ENCODE results near the gene OXSM. TPM values are rescaled to one million over a fixed set of nuclear protein-coding genes. Genes with fewer than 3 reads are reported as not detected.

OXSM gene
- total and polyA plus RNA-seq, 8 donors = 8.6 to 22.9 (median 18.4) TPM

GRCh38 chr3:25782938-25783660 lies 6.8 kb upstream of the OXSM start, which contains the start of gene NGLY1:
Gene NGLY1 (minus strand): TSS chr3:25783443. CDS start chr3:25783390, 53 bp downstream.
- H3K27ac ChIP-seq = peak within 1 kb of the TSS; percentile 95 to 97
- TF ChIP-seq CTCF (IDR thresholded peaks at IDR 0.05) = peak in 1 of 2 donors; percentile 47
- peak; percentile 97 for ATAC-seq
- no peaks in the 10 kb centered on the region for H3K27me3 ChIP-seq
- peaks cover 6 to 18% of the 10 kb centered on the region in 2 donors for H3K4me1 ChIP-seq
- peak within 1 kb of the TSS; percentile 85 to 91 for H3K4me3 ChIP-seq
- H3K9me3 ChIP-seq = no peaks in the 10 kb centered on the region
- intact Hi-C loops (cut with DNase I) = loop anchor here in 1 of 2 donors (10.0 kb wide), 1 partner anchor 118 kb away; the partner anchor contains the start of gene TOP2B
- peak; percentile 69 to 97 (median 90) for DNase-seq
- peaks cover 0 to 4% of the 10 kb centered on the region in 2 donors for H3K36me3 ChIP-seq

GRCh38 chr3:25783661-25784512 lies 6.0 kb upstream of the OXSM start:
- H3K9me3 ChIP-seq = no peaks in the 10 kb centered on the region
- H3K27me3 ChIP-seq = no peaks in the 10 kb centered on the region
- peak overlapping the region; percentile 95 to 97 for H3K27ac ChIP-seq
- ATAC-seq = peak; percentile 58
- peak overlapping the region; percentile 85 to 91 for H3K4me3 ChIP-seq
- H3K36me3 ChIP-seq = no peaks in the 10 kb centered on the region
- peaks cover 7 to 21% of the 10 kb centered on the region in 2 donors for H3K4me1 ChIP-seq
- no peak for TF ChIP-seq CTCF (IDR thresholded peaks at IDR 0.05)
- peak in 3 of 4 donors; percentile 52 to 77 (median 68) for DNase-seq
- intact Hi-C loops (cut with DNase I) = loop anchor here in 1 of 2 donors (10.0 kb wide), 1 partner anchor 119 kb away; the partner anchor contains the start of gene TOP2B

- no peak for TF ChIP-seq CTCF (IDR thresholded peaks at IDR 0.05)
- no peak for DNase-seq
- Histone ChIP-seq H3K36me3 (no peaks in the 10 kb centered on the region), H3K27me3 (no peaks in the 10 kb centered on the region), H3K4me3 (no peak overlapping the region), H3K4me1 (peaks cover 13 to 28% of the 10 kb centered on the region in 2 donors), H3K27ac (no peak overlapping the region), H3K9me3 (no peaks in the 10 kb centered on the region)
- intact Hi-C loops (cut with DNase I) = loop anchor here in 1 of 2 donors (10.0 kb wide), 1 partner anchor 120 kb away; the partner anchor contains the start of gene TOP2B
- ATAC-seq = no peak
Observed at GRCh38 chr3:25784971-25785370, 4.9 kb upstream of the OXSM start.

- no peak overlapping the region for H3K27ac ChIP-seq
- no peak overlapping the region for H3K4me3 ChIP-seq
- H3K36me3 ChIP-seq = no peaks in the 10 kb centered on the region
- no peak for TF ChIP-seq CTCF (IDR thresholded peaks at IDR 0.05)
- H3K27me3 ChIP-seq = no peaks in the 10 kb centered on the region
- DNase-seq (no peak), ATAC-seq (no peak)
- peaks cover 19 to 35% of the 10 kb centered on the region in 2 donors for H3K4me1 ChIP-seq
- no peaks in the 10 kb centered on the region for H3K9me3 ChIP-seq
- intact Hi-C loops (cut with DNase I) = loop anchor here in 1 of 2 donors (10.0 kb wide), 1 partner anchor 121 kb away; the partner anchor contains the start of gene TOP2B
Observed at GRCh38 chr3:25785826-25786225, 4.1 kb upstream of the OXSM start.
